ENCODE results near the gene CSNK2A3.

Gene CSNK2A3

DNA sequence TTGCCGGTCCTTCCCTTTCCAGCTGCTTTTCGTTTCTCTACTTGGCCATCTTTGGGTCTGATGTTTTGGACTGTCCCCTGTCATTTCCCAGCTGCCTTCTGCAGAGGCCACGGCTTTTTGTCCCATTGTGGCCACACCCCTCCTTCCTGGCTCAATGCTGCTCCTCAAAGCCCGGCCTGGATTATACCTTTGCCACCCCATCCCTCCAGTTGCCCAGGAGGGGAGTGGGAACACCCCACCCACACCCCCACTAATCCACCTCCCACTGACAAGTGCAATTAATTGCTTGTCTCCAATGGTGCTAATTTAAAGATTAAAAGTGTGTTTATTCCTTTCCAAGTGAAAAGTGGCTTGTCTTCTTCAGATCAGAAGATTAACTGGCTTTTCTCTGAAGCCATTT is 34.2 kb upstream of the CSNK2A3 start:
- TF ChIP-seq, protein P1, sequence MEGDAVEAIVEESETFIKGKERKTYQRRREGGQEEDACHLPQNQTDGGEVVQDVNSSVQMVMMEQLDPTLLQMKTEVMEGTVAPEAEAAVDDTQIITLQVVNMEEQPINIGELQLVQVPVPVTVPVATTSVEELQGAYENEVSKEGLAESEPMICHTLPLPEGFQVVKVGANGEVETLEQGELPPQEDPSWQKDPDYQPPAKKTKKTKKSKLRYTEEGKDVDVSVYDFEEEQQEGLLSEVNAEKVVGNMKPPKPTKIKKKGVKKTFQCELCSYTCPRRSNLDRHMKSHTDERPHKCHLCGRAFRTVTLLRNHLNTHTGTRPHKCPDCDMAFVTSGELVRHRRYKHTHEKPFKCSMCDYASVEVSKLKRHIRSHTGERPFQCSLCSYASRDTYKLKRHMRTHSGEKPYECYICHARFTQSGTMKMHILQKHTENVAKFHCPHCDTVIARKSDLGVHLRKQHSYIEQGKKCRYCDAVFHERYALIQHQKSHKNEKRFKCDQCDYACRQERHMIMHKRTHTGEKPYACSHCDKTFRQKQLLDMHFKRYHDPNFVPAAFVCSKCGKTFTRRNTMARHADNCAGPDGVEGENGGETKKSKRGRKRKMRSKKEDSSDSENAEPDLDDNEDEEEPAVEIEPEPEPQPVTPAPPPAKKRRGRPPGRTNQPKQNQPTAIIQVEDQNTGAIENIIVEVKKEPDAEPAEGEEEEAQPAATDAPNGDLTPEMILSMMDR (IDR thresholded peaks at IDR 0.05; ENCODE audit: low read depth, low read length), result no peak
- no peak for DNase-seq (ENCODE audit: extremely low read depth, low read depth)

DNA sequence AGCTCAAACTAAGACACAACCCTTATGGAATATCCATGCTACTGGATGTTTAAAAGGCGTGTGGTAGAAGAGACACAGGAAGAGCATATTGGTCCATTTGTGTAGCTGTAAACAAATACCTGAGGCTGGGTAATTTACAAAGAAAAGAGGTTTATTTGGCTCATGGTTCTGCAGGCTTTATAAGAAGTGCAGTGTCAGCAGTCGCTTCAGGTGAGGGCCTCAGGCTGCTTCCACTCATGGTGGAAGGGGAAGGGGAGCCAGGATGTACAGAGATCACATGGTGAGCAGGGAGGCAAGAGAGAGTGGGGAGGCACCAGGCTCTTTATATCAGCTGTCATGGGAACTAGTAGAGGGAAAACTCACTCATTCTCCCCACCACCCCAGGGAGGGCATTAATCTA is 31.8 kb upstream of the CSNK2A3 start:
- TF ChIP-seq, protein P1 (IDR thresholded peaks at IDR 0.05; ENCODE audit: low read depth, low read length), result no peak
- DNase-seq (ENCODE audit: extremely low read depth, low read depth), result no peak

DNA sequence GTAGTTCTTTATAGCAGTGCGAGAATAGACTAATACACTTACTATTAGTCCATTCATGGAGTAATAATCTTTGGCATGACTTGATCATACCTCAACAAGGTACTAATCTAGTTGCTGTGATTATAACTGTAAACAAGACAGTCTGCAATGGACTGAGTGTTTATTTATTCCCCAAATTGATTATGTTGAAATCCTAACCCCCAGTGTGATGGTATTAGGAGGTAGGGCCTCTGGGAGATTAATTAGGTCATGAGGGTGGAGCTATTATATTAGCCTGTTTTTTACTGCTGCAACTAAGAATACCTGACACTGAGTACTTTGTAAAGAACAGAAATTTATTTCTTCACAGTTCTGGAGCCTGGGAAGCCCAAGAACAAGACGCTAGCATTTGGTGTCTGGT is 30.9 kb upstream of the CSNK2A3 start:
- TF ChIP-seq, protein P1 (IDR thresholded peaks at IDR 0.05; ENCODE audit: low read depth, low read length), result no peak
- no peak for DNase-seq (ENCODE audit: extremely low read depth, low read depth)

DNA sequence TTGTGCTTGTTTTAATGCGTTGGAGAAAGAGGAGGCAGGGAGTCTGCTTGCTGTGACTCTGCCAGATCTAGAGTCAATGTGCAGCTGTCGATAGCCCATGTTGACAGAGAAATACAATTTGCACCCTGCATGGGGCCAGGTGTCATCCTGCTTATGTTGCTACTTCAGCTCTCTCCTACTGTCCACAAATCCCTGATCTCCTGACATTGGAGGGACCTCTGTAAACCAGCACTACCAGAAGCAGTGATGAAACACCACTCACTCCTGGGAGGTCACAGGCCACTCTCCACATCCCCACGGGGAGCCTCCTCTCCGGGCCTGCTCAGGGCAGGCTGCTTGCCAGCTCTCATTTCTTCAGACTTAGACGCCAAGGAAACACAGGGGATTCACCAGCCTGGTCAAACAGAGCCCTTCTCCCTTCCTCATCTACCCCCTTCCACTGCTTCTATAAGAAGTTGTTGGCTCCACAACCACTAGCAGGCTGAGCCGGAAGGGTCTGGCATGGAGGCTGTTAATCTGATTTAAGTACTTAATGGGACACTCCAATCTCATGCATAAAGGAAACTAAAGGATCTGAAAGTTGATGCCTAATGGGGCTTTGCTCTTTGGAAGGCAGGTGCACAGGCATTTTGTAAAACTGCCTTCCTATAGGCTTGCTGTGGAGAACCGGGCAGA is 29.9 kb upstream of the CSNK2A3 start:
- TF ChIP-seq, protein P1 (IDR thresholded peaks at IDR 0.05; ENCODE audit: low read depth, low read length), result no peak
- DNase-seq (ENCODE audit: extremely low read depth, low read depth), result no peak

DNA sequence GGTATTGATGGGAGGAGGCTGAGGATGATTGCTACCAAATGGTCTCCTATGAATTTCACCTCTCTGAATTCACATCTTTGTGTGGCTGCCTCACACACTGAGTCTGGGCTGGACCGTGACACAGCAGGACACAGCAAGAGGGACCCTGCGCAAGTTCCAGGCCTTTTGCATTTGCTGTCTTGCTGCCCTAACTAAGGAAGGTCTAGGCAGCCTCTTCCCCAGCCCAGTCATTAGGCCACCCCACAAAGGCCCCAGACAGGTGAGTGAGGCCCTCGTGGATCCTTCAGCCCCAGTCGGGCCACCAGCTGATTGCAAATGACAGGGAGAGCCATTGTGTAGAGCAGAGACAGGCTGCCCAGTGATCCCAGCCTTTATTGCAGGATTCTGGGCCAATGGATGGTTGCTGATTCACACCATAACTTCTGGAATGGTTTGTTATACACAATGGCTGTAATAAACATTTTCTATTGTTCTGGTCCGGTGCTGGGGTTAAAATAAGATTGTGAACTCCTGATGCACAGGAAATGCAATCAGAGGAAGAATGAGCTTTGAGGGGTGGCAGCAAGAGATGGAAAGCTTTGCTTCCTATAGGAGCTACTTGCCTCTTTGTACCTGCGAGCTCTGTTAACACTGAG is 28.5 kb upstream of the CSNK2A3 start:
- TF ChIP-seq, protein P1 (IDR thresholded peaks at IDR 0.05; ENCODE audit: low read depth, low read length), result no peak
- no peak for DNase-seq (ENCODE audit: extremely low read depth, low read depth)

DNA sequence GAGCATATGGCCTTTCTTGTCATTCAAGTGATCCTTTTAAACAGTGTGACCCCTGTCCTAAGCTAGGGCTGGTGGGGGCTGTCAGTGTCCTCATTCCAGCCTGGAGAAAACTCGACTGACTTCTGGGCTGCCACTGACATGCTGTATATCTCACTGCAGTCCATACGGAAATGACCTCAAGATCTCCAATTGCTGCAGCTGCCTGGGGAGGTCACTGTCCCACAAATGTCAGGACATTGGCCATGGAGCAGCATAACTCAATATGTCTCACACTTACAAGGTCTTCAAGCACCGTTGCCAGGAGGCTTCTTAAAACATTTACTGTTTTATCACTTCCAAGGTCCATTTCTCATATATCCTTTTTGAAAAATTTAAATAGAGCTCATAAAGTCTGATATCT is 27.8 kb upstream of the CSNK2A3 start:
- DNase-seq (ENCODE audit: extremely low read depth, low read depth), result no peak
- TF ChIP-seq, protein P1 (IDR thresholded peaks at IDR 0.05; ENCODE audit: low read depth, low read length), result no peak

DNA sequence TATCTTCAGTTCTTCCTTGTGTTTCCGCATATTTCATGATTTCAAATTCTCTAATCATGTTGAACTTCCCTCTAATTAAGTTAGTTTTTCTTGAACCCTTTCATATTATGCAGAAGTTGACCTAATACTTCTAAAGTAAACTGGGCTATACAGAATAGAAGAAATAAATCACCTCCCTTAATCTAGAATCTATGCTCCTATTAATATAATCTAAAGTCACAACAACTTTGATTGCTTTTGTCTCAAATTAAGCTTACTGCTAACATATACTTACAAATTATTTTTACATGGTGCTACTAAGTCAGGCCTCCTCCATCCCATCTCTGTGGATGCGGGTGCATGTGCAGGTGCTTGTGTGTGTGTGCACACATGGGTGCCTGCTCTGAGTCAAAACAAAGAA is 27.3 kb upstream of the CSNK2A3 start:
- TF ChIP-seq, protein P1 (IDR thresholded peaks at IDR 0.05; ENCODE audit: low read depth, low read length), result no peak
- no peak for DNase-seq (ENCODE audit: extremely low read depth, low read depth)
